GM12874 (cell line): ENCODE measurements around the gene CREBBP.

Source experiments
- CTCF ChIP-seq: IDR thresholded peaks from 2 replicates; pipeline ENCODE4 v1.5.1; 2011; ENCODE audit warnings: low read depth, mild to moderate bottlenecking, control low read depth, low read length, moderate library complexity; ENCODE audit not compliant: insufficient read depth

CREBBP gene

GRCh38 chr16:3717235-3718018 lies 163.1 kb downstream of the CREBBP start, which contains the start of gene TRAP1:
TRAP1 (minus strand) TSS chr16:3717524; CDS start chr16:3717508, 16 bp downstream.
- no peak for TF ChIP-seq CTCF

- TF ChIP-seq CTCF, result no peak
Measured at GRCh38 chr16:3716831-3717234, 163.7 kb downstream of the CREBBP start.

- no peak for TF ChIP-seq CTCF
Measured at GRCh38 chr16:3715430-3715829, 165.1 kb downstream of the CREBBP start.

DNA sequence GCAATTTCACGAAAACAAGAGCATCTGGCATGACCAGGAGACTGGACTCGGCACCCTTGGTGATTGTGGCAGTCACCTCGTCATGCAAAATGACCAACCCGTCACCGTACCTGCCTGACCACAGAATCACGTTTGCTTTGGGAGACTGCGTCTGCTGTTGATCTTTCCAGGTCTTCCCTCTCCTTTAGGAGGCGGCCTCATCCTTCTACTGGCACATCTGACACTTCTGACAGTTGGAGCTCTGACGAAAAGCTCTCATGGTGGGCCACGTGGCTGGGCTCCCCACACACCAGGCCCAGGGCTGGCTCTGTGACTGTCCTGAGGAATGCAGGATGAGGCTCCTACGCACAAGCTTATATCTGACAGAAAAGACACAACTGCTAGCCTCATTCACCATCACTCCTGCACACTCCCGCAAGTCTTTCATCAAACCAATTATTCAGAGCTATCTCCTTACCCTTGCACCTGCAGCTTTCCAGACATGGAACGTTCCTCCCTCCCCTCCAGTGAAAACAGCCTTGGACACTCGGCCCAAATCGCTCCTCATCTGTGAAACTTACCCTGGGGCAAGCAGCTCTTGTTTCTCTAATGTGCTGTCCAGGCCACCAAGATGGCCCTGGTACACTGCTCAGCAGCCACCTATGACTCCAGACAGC lies 166.8 kb downstream of the CREBBP start:
- no peak for TF ChIP-seq CTCF

DNA sequence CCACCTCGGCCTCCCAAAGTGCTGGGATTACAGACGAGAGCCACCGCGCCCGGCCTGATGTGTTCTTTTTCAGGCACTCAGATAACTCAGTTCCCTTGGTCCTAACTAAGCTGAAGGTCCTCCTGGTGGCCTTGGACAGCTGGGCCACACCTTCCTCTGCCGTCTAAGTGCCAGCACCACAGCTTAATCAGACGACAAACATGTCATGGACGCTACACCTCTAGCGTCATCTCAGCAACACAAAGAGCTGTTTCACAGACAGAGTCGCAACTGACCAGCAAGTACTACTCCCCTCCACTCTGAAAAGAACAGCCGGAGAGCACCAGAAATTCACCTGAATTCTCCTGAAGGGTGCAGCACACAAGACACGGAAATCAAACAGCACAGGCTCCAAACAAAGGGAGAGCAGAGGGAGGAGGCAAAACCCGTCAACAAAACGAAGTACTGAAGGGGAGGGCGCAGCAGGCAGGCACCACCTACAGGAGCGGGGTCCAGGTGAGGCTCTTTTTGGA lies 167.6 kb downstream of the CREBBP start:
- TF ChIP-seq CTCF, result no peak

- no peak for TF ChIP-seq CTCF
Measured at GRCh38 chr16:3706253-3707012, 174.1 kb downstream of the CREBBP start.

DNA sequence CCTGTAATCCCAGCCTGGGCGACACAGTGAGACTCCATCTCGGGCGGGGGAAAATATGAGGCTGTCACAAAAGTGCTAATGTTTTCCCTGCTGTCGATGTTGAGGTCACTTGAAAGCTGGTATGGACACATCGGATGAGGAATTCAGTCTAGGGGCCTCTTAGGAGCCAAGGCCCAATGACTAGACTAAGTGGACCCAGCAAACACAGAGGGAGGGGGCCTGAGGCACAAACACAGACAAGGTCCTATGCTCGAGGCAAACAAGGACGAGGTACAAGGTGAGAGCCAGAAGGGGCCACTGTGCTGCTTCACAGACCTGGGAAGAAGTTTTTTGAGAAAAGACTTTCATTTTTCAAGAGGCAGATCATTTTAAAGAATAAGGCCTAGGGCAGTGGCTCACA lies 178.4 kb downstream of the CREBBP start:
- no peak for TF ChIP-seq CTCF
